ENCODE data around the gene PRR3.

- TF ChIP-seq POLR2A (IDR thresholded peaks at IDR 0.05; ENCODE audit: low read length) (no peak), GATA1 (IDR thresholded peaks at IDR 0.05; ENCODE audit: low read depth, low read length) (no peak)
Measured at GRCh38 chr6:30557683-30557981, 537 bp downstream of the PRR3 start.

All from erythroblast (primary cell).